PC-9 (cell line): Measurements from ENCODE around the gene MAP4K3. TPM values are rescaled to one million over a fixed set of nuclear protein-coding genes. Genes with fewer than 3 reads are reported as not detected.

Experiments
- BruUV-seq: library from RNA; stranded (reverse); fragments of 400-500 nt; replicated peaks from 2 replicates; lab custom pipeline; 2021; lab: Mats Ljungman, UMichigan
- CTCF ChIA-PET: fragments of 300-600 bp; sonication (Branson Sonifier 250); formaldehyde crosslinking; loops from one replicate; lab custom pipeline; 2022; ENCODE audit warnings: antibody characterized with exemption; lab: Charles Lee
- POLR2A ChIA-PET: fragments of 300-600 bp; sonication (Branson Sonifier 250); formaldehyde crosslinking; loops from one replicate; lab custom pipeline; 2022; ENCODE audit warnings: antibody characterized with exemption; ENCODE audit not compliant: unreplicated experiment; lab: Charles Lee
- DNase-seq, 2 experiments: peaks; one replicate each; pipeline versions ENCODE4 v3.0.0 to v3.0.0-alpha.2; 2015 to 2022; ENCODE audit warnings: mixed read lengths in 1 of 2
- H2AFZ ChIP-seq: fragments of 200-600 bp; sonication (generic); 2 replicates; pipeline ENCODE4 v1.8.1; 2017; ENCODE audit warnings: antibody characterized with exemption
- H3F3A ChIP-seq: fragments of 200-600 bp; sonication (generic); 2 replicates; pipeline ENCODE4 v1.8.1; 2017; ENCODE audit warnings: antibody characterized with exemption, mild to moderate bottlenecking, low read depth; ENCODE audit not compliant: insufficient read depth
- H3K27ac ChIP-seq: fragments of 200-600 bp; sonication (generic); 2 replicates; pipeline ENCODE4 v1.6.1; 2016; ENCODE audit warnings: mixed run types
- H3K27me3 ChIP-seq: fragments of 200-600 bp; sonication (generic); 2 replicates; pipeline ENCODE4 v1.6.1; 2016; ENCODE audit warnings: low read depth, mixed run types; ENCODE audit not compliant: insufficient read depth
- H3K36me3 ChIP-seq: fragments of 200-600 bp; sonication (generic); 2 replicates; pipeline ENCODE4 v1.6.1; 2016; ENCODE audit warnings: low read depth, mixed run types
- H3K4me1 ChIP-seq: fragments of 200-600 bp; sonication (generic); replicated peaks from 2 replicates; pipeline ENCODE4 v1.6.1; 2016; ENCODE audit warnings: mixed run types; ENCODE audit not compliant: insufficient read depth
- H3K4me2 ChIP-seq: fragments of 200-600 bp; sonication (generic); 2 replicates; pipeline ENCODE4 v1.6.1; 2017; ENCODE audit warnings: mixed run types
- H3K4me3 ChIP-seq: fragments of 200-600 bp; sonication (generic); 2 replicates; pipeline ENCODE4 v1.6.1; 2016; ENCODE audit warnings: mixed run types
- H3K79me2 ChIP-seq: fragments of 200-600 bp; sonication (generic); 2 replicates; pipeline ENCODE4 v1.6.1; 2017; ENCODE audit warnings: low read depth, mixed run types
- H3K9me2 ChIP-seq: fragments of 200-600 bp; sonication (generic); 2 replicates; pipeline ENCODE4 v1.8.1; 2017; ENCODE audit warnings: mild to moderate bottlenecking; ENCODE audit not compliant: insufficient read depth
- H3K9me3 ChIP-seq: fragments of 200-600 bp; sonication (generic); 2 replicates; pipeline ENCODE4 v1.8.1; 2016; ENCODE audit warnings: low read depth; ENCODE audit not compliant: insufficient read depth
- H4K20me1 ChIP-seq: fragments of 200-600 bp; sonication (generic); 2 replicates; pipeline ENCODE4 v1.8.1; 2017; ENCODE audit not compliant: insufficient read depth
- EZH2 ChIP-seq: fragments of 200-600 bp; sonication (generic); IDR thresholded peaks from 2 replicates; pipeline ENCODE4 v1.8.0; 2017; ENCODE audit warnings: antibody characterized with exemption, low read depth
- intact Hi-C: fragments of 100-400 bp; cut with micrococcal nuclease; formaldehyde crosslinking; loops from one replicate; pipeline ENCODE4 v1.10.0; 2022; ENCODE audit not compliant: unreplicated experiment
- total RNA-seq: library from RNA; stranded (reverse); gene quantifications from 2 replicates; pipeline ENCODE4 v1.2.3, GENCODE V29; 2021
- TF ChIP-seq, protein P1 (sequence below): fragments of 200-600 bp; sonication (generic); conservative IDR thresholded peaks from 2 replicates; pipeline ENCODE4 v1.6.1; 2017; ENCODE audit warnings: mixed run types, antibody characterized with exemption, mild to moderate bottlenecking, moderate library complexity

MAP4K3 gene
- total RNA-seq, 1 experiment from 2014 or later: 38.4 TPM

DNA sequence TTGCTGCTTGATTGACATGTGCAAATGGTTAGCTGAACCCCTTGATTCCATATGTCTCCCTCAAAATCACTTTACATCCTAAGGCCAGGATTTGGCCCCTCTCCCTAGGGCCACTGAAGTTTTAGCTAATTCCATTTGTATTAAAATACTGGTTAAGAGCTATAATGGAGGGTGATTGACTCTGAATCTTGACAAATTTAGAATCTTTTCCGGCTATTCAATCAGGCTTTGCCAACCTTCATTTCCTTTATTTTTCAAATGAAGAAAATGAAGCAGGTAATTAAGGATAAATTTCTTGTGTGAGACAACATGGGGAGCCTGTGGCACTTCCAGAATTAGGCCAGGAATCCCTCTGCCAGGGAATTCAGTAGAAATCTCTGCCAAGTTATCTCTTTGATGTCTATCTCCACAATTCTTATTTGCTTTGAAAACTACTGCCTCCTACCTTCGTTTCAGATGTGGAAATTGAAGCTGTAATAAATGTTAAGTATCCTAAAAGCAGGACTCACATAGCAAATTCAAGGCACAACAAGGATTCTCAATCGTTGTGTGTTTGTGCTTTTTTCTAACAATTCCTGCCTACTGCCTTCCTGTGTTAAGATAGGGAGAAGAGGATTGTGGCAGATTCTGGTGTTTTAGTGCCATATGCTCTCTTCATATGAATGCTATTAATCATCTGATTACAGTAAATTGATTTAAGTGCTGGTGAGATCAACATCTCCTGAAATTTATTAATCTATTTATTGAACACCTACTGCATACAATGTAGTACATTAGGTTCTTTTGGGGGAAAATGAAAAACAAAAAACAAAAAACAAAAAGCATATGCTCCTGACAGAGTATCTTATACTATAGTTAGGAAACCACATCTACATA lies 47.8 kb upstream of the MAP4K3 start:
- TF ChIP-seq EZH2: no peak
- TF ChIP-seq, protein P1, sequence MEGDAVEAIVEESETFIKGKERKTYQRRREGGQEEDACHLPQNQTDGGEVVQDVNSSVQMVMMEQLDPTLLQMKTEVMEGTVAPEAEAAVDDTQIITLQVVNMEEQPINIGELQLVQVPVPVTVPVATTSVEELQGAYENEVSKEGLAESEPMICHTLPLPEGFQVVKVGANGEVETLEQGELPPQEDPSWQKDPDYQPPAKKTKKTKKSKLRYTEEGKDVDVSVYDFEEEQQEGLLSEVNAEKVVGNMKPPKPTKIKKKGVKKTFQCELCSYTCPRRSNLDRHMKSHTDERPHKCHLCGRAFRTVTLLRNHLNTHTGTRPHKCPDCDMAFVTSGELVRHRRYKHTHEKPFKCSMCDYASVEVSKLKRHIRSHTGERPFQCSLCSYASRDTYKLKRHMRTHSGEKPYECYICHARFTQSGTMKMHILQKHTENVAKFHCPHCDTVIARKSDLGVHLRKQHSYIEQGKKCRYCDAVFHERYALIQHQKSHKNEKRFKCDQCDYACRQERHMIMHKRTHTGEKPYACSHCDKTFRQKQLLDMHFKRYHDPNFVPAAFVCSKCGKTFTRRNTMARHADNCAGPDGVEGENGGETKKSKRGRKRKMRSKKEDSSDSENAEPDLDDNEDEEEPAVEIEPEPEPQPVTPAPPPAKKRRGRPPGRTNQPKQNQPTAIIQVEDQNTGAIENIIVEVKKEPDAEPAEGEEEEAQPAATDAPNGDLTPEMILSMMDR: no peak
- intact Hi-C loops: loop anchor here (5.0 kb wide), 2 partner anchors 37 to 48 kb away; partner anchors contain the start of gene MAP4K3
- no TSS peak for BruUV-seq
- Histone ChIP-seq H2AFZ (no peak overlapping the region), H3K27me3 (no peaks in the 10 kb centered on the region), H3K9me2 (no peaks in the 10 kb centered on the region), H3K4me2 (no peak overlapping the region), H3K4me3 (no peak overlapping the region), H3K4me1 (peaks cover 51% of the 10 kb centered on the region), H4K20me1 (no peaks in the 10 kb centered on the region), H3K9me3 (no peaks in the 10 kb centered on the region), H3K27ac (no peak overlapping the region), H3K36me3 (no peaks in the 10 kb centered on the region), H3F3A (peaks cover 17% of the 10 kb centered on the region; the same call in 1 of the 2 replicates), H3K79me2 (no peaks in the 10 kb centered on the region)
- CTCF ChIA-PET: no interaction called here
- POLR2A ChIA-PET: no interaction called here
- DNase-seq: no peak

DNA sequence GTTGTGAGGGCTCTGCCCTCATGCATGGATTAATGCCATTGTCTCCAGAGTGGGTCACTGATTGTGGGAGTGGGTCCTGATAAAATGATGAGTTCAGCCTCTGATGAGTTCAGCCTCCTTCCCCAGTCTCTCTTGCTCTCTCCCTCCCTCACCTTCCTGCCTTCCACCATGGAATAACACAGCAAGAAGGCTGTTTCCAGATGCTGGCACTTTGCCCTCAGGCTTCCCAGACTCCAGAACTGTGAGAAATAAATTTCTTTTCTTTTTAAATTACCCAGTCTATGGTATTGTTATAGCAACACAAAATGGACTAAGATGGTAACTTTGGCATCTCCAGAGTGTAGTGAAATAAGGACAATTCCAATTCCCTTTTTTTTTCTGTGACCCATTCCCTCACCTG lies 47.1 kb upstream of the MAP4K3 start:
- peaks cover 17% of the 10 kb centered on the region; the same call in 1 of the 2 replicates for H3F3A ChIP-seq
- TF ChIP-seq, protein P1: no peak
- no peak for TF ChIP-seq EZH2
- no peak overlapping the region for H3K4me3 ChIP-seq
- ChIA-PET POLR2A (no interaction called here), CTCF (no interaction called here)
- H3K9me3 ChIP-seq: no peaks in the 10 kb centered on the region
- H2AFZ ChIP-seq: no peak overlapping the region
- no peak overlapping the region; the same call in 1 of the 2 replicates for H3K27ac ChIP-seq
- no TSS peak for BruUV-seq
- intact Hi-C loops: no loop called here
- no peak overlapping the region for H3K4me2 ChIP-seq
- no peaks in the 10 kb centered on the region for H3K79me2 ChIP-seq
- H3K27me3 ChIP-seq: no peaks in the 10 kb centered on the region
- no peaks in the 10 kb centered on the region for H4K20me1 ChIP-seq
- no peaks in the 10 kb centered on the region for H3K36me3 ChIP-seq
- H3K4me1 ChIP-seq: peaks cover 51% of the 10 kb centered on the region
- no peaks in the 10 kb centered on the region for H3K9me2 ChIP-seq
- no peak for DNase-seq

- DNase-seq: no peak
- H3K27ac ChIP-seq: no peak overlapping the region; the same call in 1 of the 2 replicates
- peaks cover 45% of the 10 kb centered on the region for H3K4me1 ChIP-seq
- TF ChIP-seq, protein P1: no peak
- TF ChIP-seq EZH2: no peak
- ChIA-PET CTCF (no interaction called here), POLR2A (no interaction called here)
- intact Hi-C loops: no loop called here
- H3K9me3 ChIP-seq: no peaks in the 10 kb centered on the region
- BruUV-seq: no TSS peak
- H3F3A ChIP-seq: peaks cover 17% of the 10 kb centered on the region; the same call in 1 of the 2 replicates
- no peaks in the 10 kb centered on the region for H3K9me2 ChIP-seq
- H4K20me1 ChIP-seq: no peaks in the 10 kb centered on the region
- no peak overlapping the region for H3K4me3 ChIP-seq
- H3K36me3 ChIP-seq: no peaks in the 10 kb centered on the region
- no peaks in the 10 kb centered on the region for H3K27me3 ChIP-seq
- no peak overlapping the region for H3K4me2 ChIP-seq
- H3K79me2 ChIP-seq: no peaks in the 10 kb centered on the region
- no peak overlapping the region for H2AFZ ChIP-seq
Measured at GRCh38 chr2:39483534-39483933, 46.4 kb upstream of the MAP4K3 start.
